GM08714 (cell line): ENCODE data around the gene OAT.

ENCODE experiments used
- H3K4me3 ChIP-seq: fragments of 200-500 bp; sonication (Bioruptor generic); 2 replicates; pipeline ENCODE4 v1.5.1; 2014; ENCODE audit warnings: mild to moderate bottlenecking, low read length, inconsistent platforms
- ZNF274 ChIP-seq: IDR thresholded peaks from 2 replicates; pipeline ENCODE4 v1.6.1; 2012; ENCODE audit warnings: mild to moderate bottlenecking, low read depth, low read length

Gene OAT

GRCh38 chr10:124351481-124352220, 67.1 kb downstream of the OAT start:
- no peak for TF ChIP-seq ZNF274
- H3K4me3 ChIP-seq, result no peak overlapping the region

GRCh38 chr10:124350806-124351205, 67.9 kb downstream of the OAT start:
- no peak for TF ChIP-seq ZNF274
- no peak overlapping the region for H3K4me3 ChIP-seq

GRCh38 chr10:124349996-124350280, 68.8 kb downstream of the OAT start:
- H3K4me3 ChIP-seq, result no peak overlapping the region
- no peak for TF ChIP-seq ZNF274

- no peak for TF ChIP-seq ZNF274
Observed at GRCh38 chr10:124349231-124349995, 69.3 kb downstream of the OAT start.

GRCh38 chr10:124348801-124349200, 69.9 kb downstream of the OAT start:
- no peak for TF ChIP-seq ZNF274
- H3K4me3 ChIP-seq, result no peak overlapping the region

More at GRCh38 chr10:124349231-124349995, 69.3 kb downstream of the OAT start:
- no peak overlapping the region for H3K4me3 ChIP-seq

- no peak overlapping the region for H3K4me3 ChIP-seq
- TF ChIP-seq ZNF274, result no peak
Observed at GRCh38 chr10:124347956-124348355, 70.8 kb downstream of the OAT start.
